ENCODE measurements around the gene RAB27B. TPM values are rescaled to one million over a fixed set of nuclear protein-coding genes. Genes with fewer than 3 reads are reported as not detected.

The RAB27B gene
- total RNA-seq, 1 experiment from 2014 or later = 9.9 TPM

DNA sequence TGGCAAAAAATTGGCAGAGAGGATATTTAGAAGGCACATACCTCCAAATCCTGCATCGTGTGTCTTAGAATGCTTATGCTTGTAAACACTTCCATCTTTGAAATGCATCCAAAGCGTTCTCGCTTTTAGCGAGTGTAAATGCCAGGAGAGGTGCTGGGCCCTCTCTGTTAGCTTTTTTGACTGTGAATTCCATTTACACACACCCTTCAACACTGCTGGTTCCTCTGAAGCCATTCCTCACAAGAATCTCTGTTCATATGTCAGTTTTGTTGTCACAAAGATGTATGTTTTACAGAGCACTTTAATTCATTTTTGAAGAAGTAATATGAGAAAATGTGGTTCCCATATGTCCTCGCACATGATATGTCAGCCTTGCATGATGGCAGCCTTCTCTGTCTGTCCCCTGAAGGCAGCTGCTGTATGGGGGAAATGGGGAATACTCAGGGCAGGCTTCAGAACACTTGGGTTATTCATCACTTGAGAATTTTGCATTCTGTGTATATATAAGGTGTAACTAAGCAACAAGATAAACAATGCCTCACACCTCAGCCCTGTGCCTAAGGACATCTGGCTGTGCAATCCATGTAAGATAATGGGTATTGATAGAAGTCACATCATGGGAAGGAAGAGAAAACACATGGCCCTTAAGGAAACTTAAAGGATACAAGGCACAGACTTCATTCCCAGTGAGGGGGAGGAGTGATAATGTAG lies 52.3 kb downstream of the RAB27B start:
- H2AFZ ChIP-seq = no peak overlapping the region
- H3K79me2 ChIP-seq (ENCODE audit: low read depth) = no peaks in the 10 kb centered on the region
- POLR2A ChIA-PET (ENCODE audit: unreplicated experiment) = interaction anchor here (0.6 kb wide), 1 partner anchor 55 kb away, joined by 5 read pairs; no protein-coding TSS in a partner anchor
- BruUV-seq (replicated peaks) = no TSS peak
- H3K9me3 ChIP-seq (ENCODE audit: insufficient read depth, low read depth) = no peaks in the 10 kb centered on the region
- no peak overlapping the region for H3K4me3 ChIP-seq
- no peak for TF ChIP-seq EZH2 (IDR thresholded peaks at IDR 0.05; ENCODE audit: low read depth)
- TF ChIP-seq CTCF (conservative IDR thresholded peaks at IDR 0.05) = no peak
- H3K9me2 ChIP-seq (ENCODE audit: insufficient read depth) = no peaks in the 10 kb centered on the region
- peaks cover 20% of the 10 kb centered on the region for H3K36me3 ChIP-seq (ENCODE audit: low read depth)
- peaks cover 15% of the 10 kb centered on the region for H3K4me1 ChIP-seq (replicated peaks; ENCODE audit: insufficient read depth)
- intact Hi-C loops (cut with micrococcal nuclease; ENCODE audit: unreplicated experiment) = no loop called here
- H4K20me1 ChIP-seq (ENCODE audit: insufficient read depth) = no peaks in the 10 kb centered on the region
- peak; percentile 7 to 94 for DNase-seq
- peak overlapping the region; percentile 26; the same call in 1 of the 2 replicates for H3K4me2 ChIP-seq
- 0 out of 2 replicates have a peak, but pooled peaks cover 8% of the 10 kb centered on the region for H3F3A ChIP-seq (ENCODE audit: insufficient read depth, low read depth)
- H3K27me3 ChIP-seq (ENCODE audit: insufficient read depth, low read depth) = no peaks in the 10 kb centered on the region
- no peak overlapping the region for H3K27ac ChIP-seq
- CTCF ChIA-PET = interaction anchor here (0.6 kb wide), 1 partner anchor 504 kb away, joined by 3 read pairs; no protein-coding TSS in a partner anchor

DNA sequence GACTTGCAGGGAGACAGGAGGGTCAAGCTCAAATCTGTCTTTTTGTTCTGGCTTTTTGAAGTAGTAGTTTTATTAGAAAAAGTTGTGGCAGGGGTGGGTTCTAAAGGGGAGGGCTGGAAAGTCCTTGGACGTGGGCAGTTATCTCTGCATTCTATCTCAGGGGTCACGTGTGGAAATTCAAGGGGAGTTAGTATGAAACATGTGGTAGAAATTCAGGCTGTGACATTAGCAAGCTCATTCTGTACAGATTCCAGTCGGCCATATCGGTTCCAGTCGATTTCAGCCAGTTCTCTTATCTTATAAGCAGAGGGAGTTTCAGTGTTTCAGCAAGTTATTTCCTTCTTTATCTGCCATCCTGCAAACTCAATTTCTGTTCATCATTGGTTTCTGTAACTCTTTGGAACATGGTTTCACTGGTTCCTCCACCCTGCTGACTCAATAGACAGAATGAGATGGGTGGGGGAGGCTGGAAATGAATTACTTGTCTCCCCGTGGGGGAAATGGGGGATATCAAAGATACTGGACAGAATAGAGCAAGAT lies 53.0 kb downstream of the RAB27B start:
- H3K4me3 ChIP-seq = no peak overlapping the region
- H2AFZ ChIP-seq = no peak overlapping the region
- TF ChIP-seq CTCF (conservative IDR thresholded peaks at IDR 0.05) (no peak), EZH2 (IDR thresholded peaks at IDR 0.05; ENCODE audit: low read depth) (no peak)
- H3K36me3 ChIP-seq (ENCODE audit: low read depth) = peaks cover 20% of the 10 kb centered on the region
- no peaks in the 10 kb centered on the region for H3K27me3 ChIP-seq (ENCODE audit: insufficient read depth, low read depth)
- H3K9me2 ChIP-seq (ENCODE audit: insufficient read depth) = no peaks in the 10 kb centered on the region
- CTCF ChIA-PET = interaction anchor here (0.6 kb wide), 1 partner anchor 503 kb away, joined by 3 read pairs; no protein-coding TSS in a partner anchor
- BruUV-seq (replicated peaks) = no TSS peak
- no peaks in the 10 kb centered on the region for H3K79me2 ChIP-seq (ENCODE audit: low read depth)
- H3F3A ChIP-seq (ENCODE audit: insufficient read depth, low read depth) = 0 out of 2 replicates have a peak, but pooled peaks cover 8% of the 10 kb centered on the region
- intact Hi-C loops (cut with micrococcal nuclease; ENCODE audit: unreplicated experiment) = no loop called here
- H3K9me3 ChIP-seq (ENCODE audit: insufficient read depth, low read depth) = no peaks in the 10 kb centered on the region
- H3K27ac ChIP-seq = no peak overlapping the region
- DNase-seq = no peak
- POLR2A ChIA-PET (ENCODE audit: unreplicated experiment) = no interaction called here
- peak overlapping the region; percentile 26; the same call in 1 of the 2 replicates for H3K4me2 ChIP-seq
- no peaks in the 10 kb centered on the region for H4K20me1 ChIP-seq (ENCODE audit: insufficient read depth)
- peaks cover 15% of the 10 kb centered on the region for H3K4me1 ChIP-seq (replicated peaks; ENCODE audit: insufficient read depth)

- peaks cover 20% of the 10 kb centered on the region for H3K36me3 ChIP-seq (ENCODE audit: low read depth)
- ChIA-PET CTCF (no interaction called here), POLR2A (ENCODE audit: unreplicated experiment) (no interaction called here)
- 0 out of 2 replicates have a peak, but pooled peaks cover 8% of the 10 kb centered on the region for H3F3A ChIP-seq (ENCODE audit: insufficient read depth, low read depth)
- BruUV-seq (replicated peaks) = no TSS peak
- intact Hi-C loops (cut with micrococcal nuclease; ENCODE audit: unreplicated experiment) = no loop called here
- no peak overlapping the region for H3K27ac ChIP-seq
- no peak overlapping the region for H3K4me2 ChIP-seq
- peaks cover 15% of the 10 kb centered on the region for H3K4me1 ChIP-seq (replicated peaks; ENCODE audit: insufficient read depth)
- H4K20me1 ChIP-seq (ENCODE audit: insufficient read depth) = no peaks in the 10 kb centered on the region
- no peaks in the 10 kb centered on the region for H3K27me3 ChIP-seq (ENCODE audit: insufficient read depth, low read depth)
- TF ChIP-seq CTCF (conservative IDR thresholded peaks at IDR 0.05) (no peak), EZH2 (IDR thresholded peaks at IDR 0.05; ENCODE audit: low read depth) (no peak)
- DNase-seq = no peak
- no peak overlapping the region for H2AFZ ChIP-seq
- H3K9me2 ChIP-seq (ENCODE audit: insufficient read depth) = no peaks in the 10 kb centered on the region
- no peaks in the 10 kb centered on the region for H3K9me3 ChIP-seq (ENCODE audit: insufficient read depth, low read depth)
- H3K4me3 ChIP-seq = no peak overlapping the region
- no peaks in the 10 kb centered on the region for H3K79me2 ChIP-seq (ENCODE audit: low read depth)
Observed at GRCh38 chr18:54882318-54882717, 54.0 kb downstream of the RAB27B start.

Data from PC-9 (cell line).